ENCODE data around the gene ANKRD44. TPM values are rescaled to one million over a fixed set of nuclear protein-coding genes. Genes with fewer than 3 reads are reported as not detected.
A peak's percentile ranks its signal among the peaks of the same experiment; 100 is the strongest.
"Not testable (repeated sequence)": the region's sequence is repeated elsewhere in the genome, so short reads cannot be mapped to it uniquely, and the experiment has no call there.

ANKRD44 gene
- total RNA-seq, 4 donors from 2014 or later: 1.8 to 6.3 (median 3.0) TPM

DNA sequence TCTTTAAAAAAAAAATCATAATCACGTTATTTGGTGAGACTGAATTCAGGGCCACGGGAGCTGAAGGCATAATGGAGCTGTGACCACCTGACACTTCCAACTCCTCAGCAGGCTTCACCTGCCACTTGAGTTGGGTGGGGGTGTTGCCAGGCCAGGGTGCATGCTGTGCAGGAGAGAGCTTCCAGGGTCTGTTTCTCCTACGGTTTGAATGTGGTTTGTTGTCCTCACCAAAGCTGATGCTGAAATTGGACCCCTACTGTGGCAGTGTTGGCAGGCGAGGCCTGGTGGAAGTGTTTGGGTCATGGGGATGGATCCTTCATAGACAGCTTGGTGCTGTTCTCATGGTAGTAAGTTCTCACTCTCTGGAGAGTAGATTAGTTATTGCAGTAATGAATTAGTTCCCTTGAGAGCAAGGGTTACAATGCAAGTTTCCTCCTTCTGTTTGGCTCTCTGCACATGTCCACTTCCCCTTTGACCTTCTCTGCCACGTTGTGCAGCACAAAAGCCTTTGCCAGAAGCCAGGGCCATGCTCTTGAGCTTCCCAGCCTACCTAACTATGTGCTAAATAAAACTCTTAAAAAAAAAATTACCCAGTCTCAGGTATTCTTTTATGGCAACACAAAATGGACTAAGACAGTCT is 38.3 kb upstream of the ANKRD44 start:
- H3K9me3 ChIP-seq: no peaks in the 10 kb centered on the region
- no peak for DNase-seq
- H3K4me3 ChIP-seq: no peak overlapping the region
- peaks cover 0 to 6% of the 10 kb centered on the region in 2 donors for H3K4me1 ChIP-seq
- H3K27ac ChIP-seq: no peak overlapping the region
- intact Hi-C loops (cut with DNase I; ENCODE audit: low total_unique reads) (no loop called here), in situ Hi-C loops (cut with MboI; ENCODE audit: low sequenced_read_pairs in 4 of 4) (no loop called here)
- TF ChIP-seq, protein P1, sequence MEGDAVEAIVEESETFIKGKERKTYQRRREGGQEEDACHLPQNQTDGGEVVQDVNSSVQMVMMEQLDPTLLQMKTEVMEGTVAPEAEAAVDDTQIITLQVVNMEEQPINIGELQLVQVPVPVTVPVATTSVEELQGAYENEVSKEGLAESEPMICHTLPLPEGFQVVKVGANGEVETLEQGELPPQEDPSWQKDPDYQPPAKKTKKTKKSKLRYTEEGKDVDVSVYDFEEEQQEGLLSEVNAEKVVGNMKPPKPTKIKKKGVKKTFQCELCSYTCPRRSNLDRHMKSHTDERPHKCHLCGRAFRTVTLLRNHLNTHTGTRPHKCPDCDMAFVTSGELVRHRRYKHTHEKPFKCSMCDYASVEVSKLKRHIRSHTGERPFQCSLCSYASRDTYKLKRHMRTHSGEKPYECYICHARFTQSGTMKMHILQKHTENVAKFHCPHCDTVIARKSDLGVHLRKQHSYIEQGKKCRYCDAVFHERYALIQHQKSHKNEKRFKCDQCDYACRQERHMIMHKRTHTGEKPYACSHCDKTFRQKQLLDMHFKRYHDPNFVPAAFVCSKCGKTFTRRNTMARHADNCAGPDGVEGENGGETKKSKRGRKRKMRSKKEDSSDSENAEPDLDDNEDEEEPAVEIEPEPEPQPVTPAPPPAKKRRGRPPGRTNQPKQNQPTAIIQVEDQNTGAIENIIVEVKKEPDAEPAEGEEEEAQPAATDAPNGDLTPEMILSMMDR (IDR thresholded peaks at IDR 0.05 in 4 of 5, conservative IDR thresholded peaks at IDR 0.05 in 1 of 5): no peak
- no peaks in the 10 kb centered on the region for H3K36me3 ChIP-seq
- no peak for ATAC-seq
- H3K27me3 ChIP-seq: no peaks in the 10 kb centered on the region

DNA sequence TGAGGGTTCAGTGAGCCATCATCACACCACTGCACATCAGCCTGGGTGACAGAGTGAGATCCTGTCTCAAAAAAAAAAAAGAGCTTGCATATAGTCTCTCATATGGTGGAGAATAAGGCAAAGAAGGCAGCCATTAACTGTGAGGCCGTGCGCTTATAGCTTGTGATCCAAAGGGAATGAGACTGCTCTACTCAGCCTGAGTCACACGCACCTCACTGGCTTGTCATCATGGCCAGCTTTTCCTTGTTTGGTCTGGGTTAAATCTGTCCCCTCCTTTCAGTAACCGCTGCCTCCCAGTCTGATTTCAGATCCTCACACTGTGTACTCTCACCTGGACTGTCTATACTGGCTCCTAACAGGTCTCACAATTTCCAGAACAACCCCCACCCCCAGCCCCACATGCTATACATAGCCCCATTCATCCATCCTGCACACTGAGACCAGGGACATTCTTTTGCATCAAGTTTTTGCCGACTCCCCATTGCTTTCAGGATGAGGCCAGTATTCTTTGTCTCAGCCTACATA is 35.3 kb upstream of the ANKRD44 start:
- no peak overlapping the region for H3K4me3 ChIP-seq
- in situ Hi-C loops (cut with MboI; ENCODE audit: low sequenced_read_pairs in 4 of 4) (no loop called here), intact Hi-C loops (cut with DNase I; ENCODE audit: low total_unique reads) (no loop called here)
- TF ChIP-seq, protein P1 (IDR thresholded peaks at IDR 0.05 in 4 of 5, conservative IDR thresholded peaks at IDR 0.05 in 1 of 5): no peak
- no peak for TF ChIP-seq POLR2A (IDR thresholded peaks at IDR 0.05)
- no peaks in the 10 kb centered on the region for H3K36me3 ChIP-seq
- peak overlapping the region in 3 of 4 donors; percentile 30 to 86 (median 82) for H3K27ac ChIP-seq
- peak; percentile 28 to 32 for DNase-seq
- H3K9me3 ChIP-seq: no peaks in the 10 kb centered on the region
- H3K27me3 ChIP-seq: no peaks in the 10 kb centered on the region
- peak; percentile 26 to 75 for ATAC-seq
- H3K4me1 ChIP-seq: peaks cover 0 to 14% of the 10 kb centered on the region in 2 donors

DNA sequence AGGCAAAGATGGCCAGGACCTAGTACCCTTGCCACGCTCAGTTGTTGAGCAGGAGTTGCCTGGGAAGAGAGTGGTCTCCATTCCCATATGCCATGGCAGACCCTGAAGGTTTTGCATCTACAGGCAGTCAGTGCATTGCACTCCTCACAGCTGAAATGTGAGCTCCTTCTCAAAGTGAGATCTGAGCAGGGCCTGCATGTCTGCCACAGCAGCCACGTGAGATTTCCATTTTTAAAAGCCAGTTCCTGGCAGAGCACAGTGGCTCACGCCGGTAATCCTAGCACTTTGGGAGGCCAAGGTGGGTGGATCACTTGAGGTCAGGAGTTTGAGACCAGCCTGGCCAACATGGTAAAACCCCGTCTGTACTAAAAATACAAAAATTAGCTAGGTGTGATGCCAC is 33.4 kb upstream of the ANKRD44 start:
- H3K4me3 ChIP-seq; H3K9me3 ChIP-seq; H3K27me3 ChIP-seq; in situ Hi-C loops (cut with MboI; ENCODE audit: low sequenced_read_pairs in 4 of 4); H3K36me3 ChIP-seq: not testable (repeated sequence)
- DNase-seq (peak; percentile 61 to 80), ATAC-seq (peak; percentile 90 to 92)
- intact Hi-C loops (cut with DNase I; ENCODE audit: low total_unique reads): loop anchor here (1.0 kb wide), 1 partner anchor 24 kb away; no protein-coding TSS in a partner anchor
- Histone ChIP-seq H3K4me1 (peaks cover 0 to 18% of the 10 kb centered on the region in 2 donors), H3K27ac (peak overlapping the region; percentile 39 to 86 (median 80))

DNA sequence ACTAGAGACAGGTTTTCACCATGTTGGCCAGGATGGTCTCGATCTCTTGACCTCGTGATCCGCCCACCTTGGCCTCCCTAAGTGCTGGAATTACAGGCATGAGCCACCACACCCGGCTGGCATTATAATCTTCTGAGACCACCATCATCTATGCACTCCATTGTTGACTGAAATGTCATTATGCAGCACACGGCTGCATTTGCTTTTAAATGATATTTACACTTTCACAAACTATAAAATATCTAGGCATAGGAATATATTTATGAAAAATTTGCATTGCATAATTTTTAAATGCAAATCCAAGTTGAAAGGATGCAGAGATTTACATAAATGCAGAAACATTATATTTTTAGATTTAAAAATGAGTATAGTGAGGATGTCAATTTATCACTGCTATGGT is 30.0 kb upstream of the ANKRD44 start:
- in situ Hi-C loops (cut with MboI; ENCODE audit: low sequenced_read_pairs in 4 of 4) (no loop called here), intact Hi-C loops (cut with DNase I; ENCODE audit: low total_unique reads) (no loop called here)
- Histone ChIP-seq H3K9me3 (no peaks in the 10 kb centered on the region), H3K27ac (no peak overlapping the region), H3K4me1 (peaks cover 0 to 18% of the 10 kb centered on the region in 2 donors), H3K36me3 (no peaks in the 10 kb centered on the region), H3K4me3 (no peak overlapping the region), H3K27me3 (no peaks in the 10 kb centered on the region)
- no peak for ATAC-seq
- DNase-seq: no peak
- TF ChIP-seq POLR2A (IDR thresholded peaks at IDR 0.05): no peak
- TF ChIP-seq, protein P1 (IDR thresholded peaks at IDR 0.05 in 4 of 5, conservative IDR thresholded peaks at IDR 0.05 in 1 of 5): no peak

DNA sequence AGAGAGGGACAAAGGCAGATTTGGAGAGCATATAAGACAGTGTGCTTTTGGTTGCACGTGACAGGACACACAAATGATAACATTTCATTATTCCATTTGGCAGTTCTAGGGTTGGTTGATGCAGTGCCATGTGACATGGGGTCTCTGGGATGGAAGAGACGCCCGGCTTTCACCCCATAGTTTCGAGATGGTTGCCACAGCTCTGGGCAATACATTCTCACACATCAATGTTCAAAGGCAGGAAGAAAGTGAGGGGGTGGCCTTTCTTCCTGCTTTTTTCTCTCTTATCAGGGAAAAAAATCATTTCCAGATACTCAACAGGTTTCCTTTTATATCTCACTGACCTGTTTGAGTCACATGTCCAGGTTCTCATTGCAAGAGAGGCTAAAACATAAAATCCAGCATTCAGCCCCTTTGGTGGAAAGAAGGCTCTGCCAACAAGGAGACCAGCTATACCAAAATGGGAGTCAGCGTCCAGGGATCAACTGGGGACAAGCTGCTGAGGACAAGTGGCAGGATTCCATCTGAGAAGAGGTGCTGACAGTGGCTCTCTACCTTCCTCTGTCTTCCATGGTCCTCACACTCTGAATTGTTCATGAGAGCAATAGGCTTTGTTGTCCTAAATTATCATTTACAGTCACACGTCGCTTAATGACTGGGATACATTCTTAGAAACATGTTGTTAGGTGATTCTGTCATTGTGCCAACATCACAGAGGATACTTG is 29.1 kb upstream of the ANKRD44 start:
- Histone ChIP-seq H3K9me3 (no peaks in the 10 kb centered on the region), H3K36me3 (no peaks in the 10 kb centered on the region), H3K4me1 (peaks cover 0 to 18% of the 10 kb centered on the region in 2 donors), H3K27me3 (no peaks in the 10 kb centered on the region), H3K27ac (no peak overlapping the region), H3K4me3 (no peak overlapping the region)
- in situ Hi-C loops (cut with MboI; ENCODE audit: low sequenced_read_pairs in 4 of 4): no loop called here
- intact Hi-C loops (cut with DNase I; ENCODE audit: low total_unique reads): no loop called here
- TF ChIP-seq, protein P1 (IDR thresholded peaks at IDR 0.05 in 4 of 5, conservative IDR thresholded peaks at IDR 0.05 in 1 of 5): no peak
- TF ChIP-seq POLR2A (IDR thresholded peaks at IDR 0.05): no peak
- ATAC-seq: no peak
- no peak for DNase-seq

Data from gastrocnemius medialis (tissue), 4 donors.